ENCODE measurements around the gene AKAIN1.

- TF ChIP-seq TAF1 (IDR thresholded peaks at IDR 0.05; ENCODE audit: low read depth) (no peak), EZH2 (IDR thresholded peaks at IDR 0.05; ENCODE audit: borderline replicate concordance, insufficient read depth, low read length, poor library complexity, severe bottlenecking) (no peak), POLR2AphosphoS5 (IDR thresholded peaks at IDR 0.05) (no peak), RAD21 (conservative IDR thresholded peaks at IDR 0.05) (no peak), EP300 (conservative IDR thresholded peaks at IDR 0.05; ENCODE audit: poor library complexity, severe bottlenecking) (no peak)
- TF ChIP-seq, protein P1, sequence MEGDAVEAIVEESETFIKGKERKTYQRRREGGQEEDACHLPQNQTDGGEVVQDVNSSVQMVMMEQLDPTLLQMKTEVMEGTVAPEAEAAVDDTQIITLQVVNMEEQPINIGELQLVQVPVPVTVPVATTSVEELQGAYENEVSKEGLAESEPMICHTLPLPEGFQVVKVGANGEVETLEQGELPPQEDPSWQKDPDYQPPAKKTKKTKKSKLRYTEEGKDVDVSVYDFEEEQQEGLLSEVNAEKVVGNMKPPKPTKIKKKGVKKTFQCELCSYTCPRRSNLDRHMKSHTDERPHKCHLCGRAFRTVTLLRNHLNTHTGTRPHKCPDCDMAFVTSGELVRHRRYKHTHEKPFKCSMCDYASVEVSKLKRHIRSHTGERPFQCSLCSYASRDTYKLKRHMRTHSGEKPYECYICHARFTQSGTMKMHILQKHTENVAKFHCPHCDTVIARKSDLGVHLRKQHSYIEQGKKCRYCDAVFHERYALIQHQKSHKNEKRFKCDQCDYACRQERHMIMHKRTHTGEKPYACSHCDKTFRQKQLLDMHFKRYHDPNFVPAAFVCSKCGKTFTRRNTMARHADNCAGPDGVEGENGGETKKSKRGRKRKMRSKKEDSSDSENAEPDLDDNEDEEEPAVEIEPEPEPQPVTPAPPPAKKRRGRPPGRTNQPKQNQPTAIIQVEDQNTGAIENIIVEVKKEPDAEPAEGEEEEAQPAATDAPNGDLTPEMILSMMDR (IDR thresholded peaks at IDR 0.05; ENCODE audit: poor library complexity, severe bottlenecking): no peak
- TF ChIP-seq, protein P2, sequence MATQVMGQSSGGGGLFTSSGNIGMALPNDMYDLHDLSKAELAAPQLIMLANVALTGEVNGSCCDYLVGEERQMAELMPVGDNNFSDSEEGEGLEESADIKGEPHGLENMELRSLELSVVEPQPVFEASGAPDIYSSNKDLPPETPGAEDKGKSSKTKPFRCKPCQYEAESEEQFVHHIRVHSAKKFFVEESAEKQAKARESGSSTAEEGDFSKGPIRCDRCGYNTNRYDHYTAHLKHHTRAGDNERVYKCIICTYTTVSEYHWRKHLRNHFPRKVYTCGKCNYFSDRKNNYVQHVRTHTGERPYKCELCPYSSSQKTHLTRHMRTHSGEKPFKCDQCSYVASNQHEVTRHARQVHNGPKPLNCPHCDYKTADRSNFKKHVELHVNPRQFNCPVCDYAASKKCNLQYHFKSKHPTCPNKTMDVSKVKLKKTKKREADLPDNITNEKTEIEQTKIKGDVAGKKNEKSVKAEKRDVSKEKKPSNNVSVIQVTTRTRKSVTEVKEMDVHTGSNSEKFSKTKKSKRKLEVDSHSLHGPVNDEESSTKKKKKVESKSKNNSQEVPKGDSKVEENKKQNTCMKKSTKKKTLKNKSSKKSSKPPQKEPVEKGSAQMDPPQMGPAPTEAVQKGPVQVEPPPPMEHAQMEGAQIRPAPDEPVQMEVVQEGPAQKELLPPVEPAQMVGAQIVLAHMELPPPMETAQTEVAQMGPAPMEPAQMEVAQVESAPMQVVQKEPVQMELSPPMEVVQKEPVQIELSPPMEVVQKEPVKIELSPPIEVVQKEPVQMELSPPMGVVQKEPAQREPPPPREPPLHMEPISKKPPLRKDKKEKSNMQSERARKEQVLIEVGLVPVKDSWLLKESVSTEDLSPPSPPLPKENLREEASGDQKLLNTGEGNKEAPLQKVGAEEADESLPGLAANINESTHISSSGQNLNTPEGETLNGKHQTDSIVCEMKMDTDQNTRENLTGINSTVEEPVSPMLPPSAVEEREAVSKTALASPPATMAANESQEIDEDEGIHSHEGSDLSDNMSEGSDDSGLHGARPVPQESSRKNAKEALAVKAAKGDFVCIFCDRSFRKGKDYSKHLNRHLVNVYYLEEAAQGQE (IDR thresholded peaks at IDR 0.05; ENCODE audit: borderline replicate concordance): no peak
Observed at GRCh38 chr18:5142859-5143258, 54.2 kb downstream of the AKAIN1 start.
